Astrocyte (in vitro differentiated cells and primary cell): Measurements from ENCODE around the gene NDUFV2. TPM values are rescaled to one million over a fixed set of nuclear protein-coding genes. Genes with fewer than 3 reads are reported as not detected.

Source experiments
- DNase-seq: peaks from one replicate; pipeline ENCODE4 v3.0.0-alpha.2; 2010; ENCODE audit warnings: low read depth
- FAIRE-seq: peaks from 2 replicates; lab custom pipeline; 2011; peaks lifted over from hg19 to GRCh38; lab: Jason Lieb, UNC
- H2AFZ ChIP-seq: 2 replicates; pipeline ENCODE4 v1.6.0; 2012; ENCODE audit warnings: low read depth, low read length, inconsistent platforms
- H3K27ac ChIP-seq: 2 replicates; pipeline ENCODE4 v1.5.1; 2011; ENCODE audit warnings: low read depth, low read length, inconsistent platforms
- H3K27me3 ChIP-seq: 2 replicates; pipeline ENCODE4 v1.6.0; 2011; ENCODE audit warnings: low read length, inconsistent platforms; ENCODE audit not compliant: insufficient read depth
- H3K36me3 ChIP-seq: 2 replicates; pipeline ENCODE4 v1.5.1; 2011; ENCODE audit warnings: low read length, inconsistent platforms; ENCODE audit not compliant: insufficient read depth
- H3K4me1 ChIP-seq: 2 replicates; pipeline ENCODE4 v1.5.1; 2011; ENCODE audit warnings: low read length, inconsistent platforms; ENCODE audit not compliant: insufficient read depth
- H3K4me2 ChIP-seq: 2 replicates; pipeline ENCODE4 v1.6.0; 2012; ENCODE audit warnings: low read length, inconsistent platforms
- H3K4me3 ChIP-seq: 2 replicates; pipeline ENCODE4 v1.5.1; 2011; ENCODE audit warnings: low read depth, mild to moderate bottlenecking, low read length, inconsistent platforms; ENCODE audit not compliant: insufficient read depth
- H3K79me2 ChIP-seq: 2 replicates; pipeline ENCODE4 v1.6.0; 2012; ENCODE audit warnings: mild to moderate bottlenecking, low read length, inconsistent platforms; ENCODE audit not compliant: insufficient read depth
- H3K9ac ChIP-seq: 2 replicates; pipeline ENCODE4 v1.6.0; 2012; ENCODE audit warnings: mild to moderate bottlenecking, low read length, inconsistent platforms
- H3K9me3 ChIP-seq: 2 replicates; pipeline ENCODE4 v1.5.1; 2012; ENCODE audit warnings: low read depth, mild to moderate bottlenecking, low read length, inconsistent platforms; ENCODE audit not compliant: insufficient read depth
- H4K20me1 ChIP-seq: 2 replicates; pipeline ENCODE4 v1.6.0; 2012; ENCODE audit warnings: low read length, inconsistent platforms; ENCODE audit not compliant: insufficient read depth
- H3K27ac Mint-ChIP-seq: one replicate; pipeline ENCODE4 v1.8.0; 2021; ENCODE audit warnings: mild to moderate bottlenecking, mixed read lengths; ENCODE audit not compliant: unreplicated experiment
- H3K27me3 Mint-ChIP-seq: one replicate; pipeline ENCODE4 v1.8.0; 2021; ENCODE audit warnings: low read depth, mixed read lengths; ENCODE audit not compliant: unreplicated experiment
- H3K36me3 Mint-ChIP-seq: one replicate; pipeline ENCODE4 v1.8.0; 2021; ENCODE audit warnings: low read depth, mixed read lengths; ENCODE audit not compliant: unreplicated experiment
- H3K4me1 Mint-ChIP-seq: one replicate; pipeline ENCODE4 v1.8.0; 2021; ENCODE audit warnings: low read depth, mixed read lengths; ENCODE audit not compliant: unreplicated experiment
- H3K4me3 Mint-ChIP-seq: one replicate; pipeline ENCODE4 v1.8.0; 2021; ENCODE audit warnings: mild to moderate bottlenecking, moderate library complexity, mixed read lengths; ENCODE audit not compliant: unreplicated experiment
- H3K9me3 Mint-ChIP-seq: one replicate; pipeline ENCODE4 v1.8.0; 2021; ENCODE audit warnings: mild to moderate bottlenecking, mixed read lengths; ENCODE audit not compliant: unreplicated experiment
- CTCF ChIP-seq: IDR thresholded peaks from 2 replicates; pipeline ENCODE4 v1.5.1; 2011; ENCODE audit warnings: low read depth, mild to moderate bottlenecking, inconsistent platforms, low read length, moderate library complexity; ENCODE audit not compliant: insufficient read depth
- EZH2 ChIP-seq: IDR thresholded peaks from 2 replicates; pipeline ENCODE4 v1.6.1; 2012; ENCODE audit warnings: mild to moderate bottlenecking, low read length, inconsistent platforms; ENCODE audit not compliant: insufficient read depth
- total RNA-seq: library from RNA; stranded (reverse); gene quantifications from 2 replicates; pipeline ENCODE4 v1.2.1, GENCODE V29; 2021

The NDUFV2 gene
- total RNA-seq, 1 donor from 2014 or later = 120 TPM

DNA sequence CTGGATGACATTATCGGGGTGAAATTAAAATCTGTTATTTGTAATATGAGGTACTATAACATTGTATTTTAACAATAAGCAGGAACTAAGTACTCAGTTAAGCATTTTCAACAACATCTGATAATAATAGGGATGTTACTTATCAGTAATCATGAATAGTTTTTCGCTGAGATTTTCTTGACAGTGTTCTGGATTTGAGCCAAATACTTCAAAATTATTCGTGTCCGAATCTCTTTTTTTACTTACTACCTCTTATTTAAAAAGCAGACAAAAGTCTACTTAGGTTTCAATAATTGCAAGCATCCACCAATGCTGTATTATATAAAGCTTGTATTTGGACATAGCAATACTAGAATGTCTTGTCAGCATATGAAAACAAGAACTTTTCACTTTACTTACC, 27.7 kb downstream of the NDUFV2 start:
- no peak overlapping the region for H3K4me3 ChIP-seq
- H3K9me3 ChIP-seq = no peaks in the 10 kb centered on the region
- Mint-ChIP-seq H3K9me3 (no peaks in the 10 kb centered on the region), H3K4me3 (no peak overlapping the region), H3K36me3 (peaks cover 7% of the 10 kb centered on the region), H3K27ac (no peak overlapping the region), H3K27me3 (no peaks in the 10 kb centered on the region), H3K4me1 (peaks cover 1% of the 10 kb centered on the region)
- H3K36me3 ChIP-seq = peaks cover 42% of the 10 kb centered on the region
- no peak overlapping the region for H3K4me2 ChIP-seq
- no peaks in the 10 kb centered on the region for H3K27me3 ChIP-seq
- no peak overlapping the region for H2AFZ ChIP-seq
- FAIRE-seq (no peak), DNase-seq (no peak)
- peaks cover 3% of the 10 kb centered on the region for H3K4me1 ChIP-seq
- TF ChIP-seq EZH2 (no peak), CTCF (no peak)
- peaks cover 23% of the 10 kb centered on the region for H3K79me2 ChIP-seq
- no peak overlapping the region for H3K9ac ChIP-seq
- H4K20me1 ChIP-seq = peaks cover 3% of the 10 kb centered on the region
- no peak overlapping the region for H3K27ac ChIP-seq

DNA sequence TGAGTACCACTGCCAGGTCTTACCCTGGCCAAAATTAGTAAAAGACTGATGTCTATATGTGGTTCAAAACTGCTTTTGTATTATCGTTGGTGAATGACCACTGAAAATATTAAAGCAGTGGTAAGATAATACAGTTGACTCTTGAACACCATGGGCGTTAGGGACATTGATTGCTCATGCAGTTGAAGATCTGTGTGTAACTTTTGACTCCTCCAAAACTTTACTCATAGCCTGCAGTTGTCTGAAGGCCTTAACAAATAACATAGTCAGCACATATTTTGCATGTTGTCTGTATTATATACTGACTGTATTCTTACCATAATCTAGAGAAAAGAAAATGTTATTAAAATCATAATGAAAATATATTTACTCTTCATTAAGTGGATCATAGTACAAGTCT, 28.3 kb downstream of the NDUFV2 start:
- Mint-ChIP-seq H3K4me1 (peaks cover 4% of the 10 kb centered on the region), H3K27ac (no peak overlapping the region), H3K4me3 (no peak overlapping the region), H3K27me3 (no peaks in the 10 kb centered on the region), H3K9me3 (no peaks in the 10 kb centered on the region), H3K36me3 (peaks cover 7% of the 10 kb centered on the region)
- FAIRE-seq (no peak), DNase-seq (no peak)
- Histone ChIP-seq H3K4me3 (no peak overlapping the region), H3K27me3 (no peaks in the 10 kb centered on the region), H3K9ac (no peak overlapping the region), H3K4me1 (peaks cover 8% of the 10 kb centered on the region), H4K20me1 (peaks cover 3% of the 10 kb centered on the region), H3K27ac (no peak overlapping the region), H2AFZ (no peak overlapping the region), H3K4me2 (no peak overlapping the region), H3K36me3 (peaks cover 40% of the 10 kb centered on the region), H3K79me2 (peaks cover 20% of the 10 kb centered on the region), H3K9me3 (no peaks in the 10 kb centered on the region)
- TF ChIP-seq CTCF (no peak), EZH2 (no peak)

DNA sequence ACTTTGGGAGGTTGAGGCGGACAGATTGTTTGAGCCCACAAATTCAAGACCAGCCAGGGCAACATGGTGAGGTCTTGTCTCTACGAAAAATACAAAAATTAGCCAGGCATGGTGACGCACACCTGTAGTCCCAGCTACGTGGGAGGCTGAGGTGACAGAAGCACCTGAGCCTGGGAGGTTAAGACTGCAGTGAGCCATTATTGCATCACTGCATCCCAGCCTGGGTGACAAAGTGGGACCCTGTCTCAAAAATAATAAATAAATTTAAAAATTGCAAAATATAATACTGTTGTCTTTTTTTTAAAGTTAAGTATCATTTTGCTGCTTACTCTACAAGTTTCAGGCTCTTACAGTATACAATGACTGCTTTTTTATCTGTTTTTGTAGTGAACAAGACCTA, 30.1 kb downstream of the NDUFV2 start:
- H3K79me2 ChIP-seq = peaks cover 12% of the 10 kb centered on the region
- no peak overlapping the region for H3K9ac ChIP-seq
- FAIRE-seq (no peak), DNase-seq (no peak)
- H3K4me1 ChIP-seq = peaks cover 10% of the 10 kb centered on the region
- peaks cover 5% of the 10 kb centered on the region for H4K20me1 ChIP-seq
- peaks cover 6% of the 10 kb centered on the region for H3K36me3 Mint-ChIP-seq
- no peak overlapping the region for H3K27ac ChIP-seq
- no peaks in the 10 kb centered on the region for H3K27me3 ChIP-seq
- H3K4me2 ChIP-seq = no peak overlapping the region
- TF ChIP-seq CTCF = no peak
- no peak for TF ChIP-seq EZH2
- H3K27ac Mint-ChIP-seq = no peak overlapping the region
- no peaks in the 10 kb centered on the region for H3K9me3 ChIP-seq
- H3K4me3 Mint-ChIP-seq = no peak overlapping the region
- H3K36me3 ChIP-seq = peaks cover 30% of the 10 kb centered on the region
- H3K9me3 Mint-ChIP-seq = no peaks in the 10 kb centered on the region
- no peaks in the 10 kb centered on the region for H3K27me3 Mint-ChIP-seq
- no peak overlapping the region for H3K4me3 ChIP-seq
- H3K4me1 Mint-ChIP-seq = peaks cover 4% of the 10 kb centered on the region
- no peak overlapping the region for H2AFZ ChIP-seq
